ENCODE results near the gene GP2.

DNA sequence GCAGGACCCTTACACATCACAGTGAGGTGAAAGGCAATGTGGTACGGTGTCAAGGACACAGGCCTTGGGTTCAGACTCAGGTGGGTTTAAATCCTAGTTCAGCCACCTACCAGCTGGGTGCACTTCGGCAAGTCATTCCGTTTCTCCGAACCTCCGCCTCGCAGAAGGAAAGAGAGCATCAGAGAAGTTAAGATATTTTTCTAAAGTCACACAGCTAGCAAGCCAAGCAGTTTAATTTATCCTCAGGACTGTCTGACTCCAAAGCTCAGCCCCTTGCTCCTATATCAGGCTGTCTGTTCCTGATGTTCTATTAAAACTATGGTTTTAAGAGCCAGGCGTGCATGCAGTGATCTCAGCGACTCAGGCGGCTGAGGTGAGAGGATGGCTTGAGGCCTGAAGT lies 65.1 kb downstream of the GP2 start:
- TF ChIP-seq POLR2A (IDR thresholded peaks at IDR 0.05) (no peak), POLR2AphosphoS5 (IDR thresholded peaks at IDR 0.05) (no peak)
- TF ChIP-seq, protein P1, sequence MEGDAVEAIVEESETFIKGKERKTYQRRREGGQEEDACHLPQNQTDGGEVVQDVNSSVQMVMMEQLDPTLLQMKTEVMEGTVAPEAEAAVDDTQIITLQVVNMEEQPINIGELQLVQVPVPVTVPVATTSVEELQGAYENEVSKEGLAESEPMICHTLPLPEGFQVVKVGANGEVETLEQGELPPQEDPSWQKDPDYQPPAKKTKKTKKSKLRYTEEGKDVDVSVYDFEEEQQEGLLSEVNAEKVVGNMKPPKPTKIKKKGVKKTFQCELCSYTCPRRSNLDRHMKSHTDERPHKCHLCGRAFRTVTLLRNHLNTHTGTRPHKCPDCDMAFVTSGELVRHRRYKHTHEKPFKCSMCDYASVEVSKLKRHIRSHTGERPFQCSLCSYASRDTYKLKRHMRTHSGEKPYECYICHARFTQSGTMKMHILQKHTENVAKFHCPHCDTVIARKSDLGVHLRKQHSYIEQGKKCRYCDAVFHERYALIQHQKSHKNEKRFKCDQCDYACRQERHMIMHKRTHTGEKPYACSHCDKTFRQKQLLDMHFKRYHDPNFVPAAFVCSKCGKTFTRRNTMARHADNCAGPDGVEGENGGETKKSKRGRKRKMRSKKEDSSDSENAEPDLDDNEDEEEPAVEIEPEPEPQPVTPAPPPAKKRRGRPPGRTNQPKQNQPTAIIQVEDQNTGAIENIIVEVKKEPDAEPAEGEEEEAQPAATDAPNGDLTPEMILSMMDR (IDR thresholded peaks at IDR 0.05), result no peak
